ENCODE measurements around the gene EIF2D. TPM values are rescaled to one million over a fixed set of nuclear protein-coding genes. Genes with fewer than 3 reads are reported as not detected.

Gene EIF2D
- total and polyA plus RNA-seq, 2 of the 13 experiments (the other 11 are each of a cell fraction or from before 2014, with no cell fraction given): 45.1 to 64.9 TPM

- TF ChIP-seq HNRNPLL (IDR thresholded peaks at IDR 0.05; ENCODE audit: low read depth, low read length, poor library complexity, severe bottlenecking): no peak
- no peak for TF ChIP-seq RBFOX2 (IDR thresholded peaks at IDR 0.05; ENCODE audit: low read depth, low read length)
- TF ChIP-seq, protein P1, sequence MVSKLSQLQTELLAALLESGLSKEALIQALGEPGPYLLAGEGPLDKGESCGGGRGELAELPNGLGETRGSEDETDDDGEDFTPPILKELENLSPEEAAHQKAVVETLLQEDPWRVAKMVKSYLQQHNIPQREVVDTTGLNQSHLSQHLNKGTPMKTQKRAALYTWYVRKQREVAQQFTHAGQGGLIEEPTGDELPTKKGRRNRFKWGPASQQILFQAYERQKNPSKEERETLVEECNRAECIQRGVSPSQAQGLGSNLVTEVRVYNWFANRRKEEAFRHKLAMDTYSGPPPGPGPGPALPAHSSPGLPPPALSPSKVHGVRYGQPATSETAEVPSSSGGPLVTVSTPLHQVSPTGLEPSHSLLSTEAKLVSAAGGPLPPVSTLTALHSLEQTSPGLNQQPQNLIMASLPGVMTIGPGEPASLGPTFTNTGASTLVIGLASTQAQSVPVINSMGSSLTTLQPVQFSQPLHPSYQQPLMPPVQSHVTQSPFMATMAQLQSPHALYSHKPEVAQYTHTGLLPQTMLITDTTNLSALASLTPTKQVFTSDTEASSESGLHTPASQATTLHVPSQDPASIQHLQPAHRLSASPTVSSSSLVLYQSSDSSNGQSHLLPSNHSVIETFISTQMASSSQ (IDR thresholded peaks at IDR 0.05; ENCODE audit: low read depth): no peak
- TF ChIP-seq, protein P1 (CRISPR knock-in tag; IDR thresholded peaks at IDR 0.05; ENCODE audit: borderline replicate concordance): no peak
- TF ChIP-seq ZNF275 (CRISPR knock-in tag; IDR thresholded peaks at IDR 0.05; ENCODE audit: borderline replicate concordance): no peak
- TF ChIP-seq HDAC6 (IDR thresholded peaks at IDR 0.05; ENCODE audit: low read depth, low read length): no peak
- TF ChIP-seq, protein P2, sequence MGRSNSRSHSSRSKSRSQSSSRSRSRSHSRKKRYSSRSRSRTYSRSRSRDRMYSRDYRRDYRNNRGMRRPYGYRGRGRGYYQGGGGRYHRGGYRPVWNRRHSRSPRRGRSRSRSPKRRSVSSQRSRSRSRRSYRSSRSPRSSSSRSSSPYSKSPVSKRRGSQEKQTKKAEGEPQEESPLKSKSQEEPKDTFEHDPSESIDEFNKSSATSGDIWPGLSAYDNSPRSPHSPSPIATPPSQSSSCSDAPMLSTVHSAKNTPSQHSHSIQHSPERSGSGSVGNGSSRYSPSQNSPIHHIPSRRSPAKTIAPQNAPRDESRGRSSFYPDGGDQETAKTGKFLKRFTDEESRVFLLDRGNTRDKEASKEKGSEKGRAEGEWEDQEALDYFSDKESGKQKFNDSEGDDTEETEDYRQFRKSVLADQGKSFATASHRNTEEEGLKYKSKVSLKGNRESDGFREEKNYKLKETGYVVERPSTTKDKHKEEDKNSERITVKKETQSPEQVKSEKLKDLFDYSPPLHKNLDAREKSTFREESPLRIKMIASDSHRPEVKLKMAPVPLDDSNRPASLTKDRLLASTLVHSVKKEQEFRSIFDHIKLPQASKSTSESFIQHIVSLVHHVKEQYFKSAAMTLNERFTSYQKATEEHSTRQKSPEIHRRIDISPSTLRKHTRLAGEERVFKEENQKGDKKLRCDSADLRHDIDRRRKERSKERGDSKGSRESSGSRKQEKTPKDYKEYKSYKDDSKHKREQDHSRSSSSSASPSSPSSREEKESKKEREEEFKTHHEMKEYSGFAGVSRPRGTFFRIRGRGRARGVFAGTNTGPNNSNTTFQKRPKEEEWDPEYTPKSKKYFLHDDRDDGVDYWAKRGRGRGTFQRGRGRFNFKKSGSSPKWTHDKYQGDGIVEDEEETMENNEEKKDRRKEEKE (IDR thresholded peaks at IDR 0.05): no peak
- TF ChIP-seq ZNF549 (CRISPR knock-in tag; IDR thresholded peaks at IDR 0.05): no peak
- TF ChIP-seq ZNF34 (CRISPR knock-in tag; IDR thresholded peaks at IDR 0.05; ENCODE audit: borderline replicate concordance): no peak
- TF ChIP-seq TRIM22 (IDR thresholded peaks at IDR 0.05): no peak
- TF ChIP-seq JUNB (CRISPR knock-in tag; IDR thresholded peaks at IDR 0.05; ENCODE audit: borderline replicate concordance): no peak
- TF ChIP-seq TSC22D2 (CRISPR knock-in tag; IDR thresholded peaks at IDR 0.05; ENCODE audit: borderline replicate concordance): no peak
- no peak for TF ChIP-seq ONECUT2 (CRISPR knock-in tag; IDR thresholded peaks at IDR 0.05)
- no peak for TF ChIP-seq ZNF367 (CRISPR knock-in tag; IDR thresholded peaks at IDR 0.05; ENCODE audit: borderline replicate concordance)
- no peak for TF ChIP-seq DMAP1 (CRISPR knock-in tag; IDR thresholded peaks at IDR 0.05)
- TF ChIP-seq, protein P3, sequence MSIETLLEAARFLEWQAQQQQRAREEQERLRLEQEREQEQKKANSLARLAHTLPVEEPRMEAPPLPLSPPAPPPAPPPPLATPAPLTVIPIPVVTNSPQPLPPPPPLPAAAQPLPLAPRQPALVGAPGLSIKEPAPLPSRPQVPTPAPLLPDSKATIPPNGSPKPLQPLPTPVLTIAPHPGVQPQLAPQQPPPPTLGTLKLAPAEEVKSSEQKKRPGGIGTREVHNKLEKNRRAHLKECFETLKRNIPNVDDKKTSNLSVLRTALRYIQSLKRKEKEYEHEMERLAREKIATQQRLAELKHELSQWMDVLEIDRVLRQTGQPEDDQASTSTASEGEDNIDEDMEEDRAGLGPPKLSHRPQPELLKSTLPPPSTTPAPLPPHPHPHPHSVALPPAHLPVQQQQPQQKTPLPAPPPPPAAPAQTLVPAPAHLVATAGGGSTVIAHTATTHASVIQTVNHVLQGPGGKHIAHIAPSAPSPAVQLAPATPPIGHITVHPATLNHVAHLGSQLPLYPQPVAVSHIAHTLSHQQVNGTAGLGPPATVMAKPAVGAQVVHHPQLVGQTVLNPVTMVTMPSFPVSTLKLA (IDR thresholded peaks at IDR 0.05): no peak
- no peak for TF ChIP-seq NONO (IDR thresholded peaks at IDR 0.05)
- no peak for TF ChIP-seq NONO (CRISPR knock-in tag; conservative IDR thresholded peaks at IDR 0.05)
These were observed 5.4 kb downstream of the EIF2D start (continued) for GRCh38 chr1:206606867-206607266.
